ENCODE data around the gene SF3A2.

SF3A2 gene

DNA sequence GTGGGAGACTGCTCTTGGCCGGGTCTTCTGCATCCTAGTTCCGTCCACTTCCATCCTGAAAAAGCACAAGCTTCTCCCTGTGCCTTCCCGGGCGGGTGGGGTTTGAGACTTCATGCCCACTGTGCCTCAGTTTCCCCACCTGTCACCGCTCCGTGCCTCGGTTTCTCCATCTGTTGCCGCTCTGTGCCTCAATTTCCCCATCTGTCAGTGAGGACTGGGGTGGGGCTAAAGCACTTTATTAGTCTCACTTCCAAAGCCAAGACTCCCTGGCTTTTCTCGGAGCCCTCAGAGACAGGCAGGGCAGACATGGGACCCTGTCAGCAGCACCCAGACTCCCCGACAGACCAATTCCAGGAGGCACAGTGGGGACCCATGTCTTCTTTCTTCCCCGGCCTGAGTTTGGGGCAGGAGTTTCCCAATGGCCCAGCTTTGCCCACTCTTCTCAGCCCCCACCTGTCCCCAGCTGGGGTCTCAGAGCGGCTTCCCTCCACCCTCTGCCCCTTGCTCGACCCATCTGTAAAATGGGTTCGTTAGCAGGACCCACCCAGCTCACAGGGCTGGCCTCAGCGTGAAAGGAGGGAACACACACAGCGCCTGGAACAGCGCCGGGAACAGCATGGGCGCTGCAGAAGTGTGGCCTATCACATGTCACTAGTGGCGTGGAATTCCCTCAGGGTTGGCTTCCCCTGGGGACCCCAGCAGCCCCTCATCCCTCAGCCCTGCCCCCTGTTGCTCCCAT, 49.9 kb downstream of the SF3A2 start:
- POLR2A ChIA-PET, result no interaction called here

GRCh38 chr19:2287585-2288337, 51.1 kb downstream of the SF3A2 start:
- no peaks in the 10 kb centered on the region for H3K36me3 ChIP-seq (ENCODE audit: control insufficient read depth in 2 of 2, insufficient read depth in 1 of 2, low read length in 2 of 2)
- POLR2A ChIA-PET, result interaction anchor here (1.5 to 1.7 kb wide), 2 partner anchors 9 to 188 kb away, joined by 3 to 4 read pairs; partner anchors contain the start of gene GADD45B
- TF ChIP-seq PRDM1 (tag by site-specific recombination; IDR thresholded peaks at IDR 0.05) (0 out of 2 replicates have a peak, but pooled peaks have one; percentile 6), ZNF571 (tag by site-specific recombination; IDR thresholded peaks at IDR 0.05) (no peak), KLF9 (tag by site-specific recombination; IDR thresholded peaks at IDR 0.05; ENCODE audit: low read depth) (no peak), ZNF335 (tag by site-specific recombination; conservative IDR thresholded peaks at IDR 0.05) (0 out of 2 replicates have a peak, but pooled peaks have one; percentile 8), ZSCAN18 (tag by site-specific recombination; IDR thresholded peaks at IDR 0.05) (no peak), ZBTB17 (tag by site-specific recombination; IDR thresholded peaks at IDR 0.05) (peak; percentile 49; the same call in 1 of the 2 replicates), ZNF114 (tag by site-specific recombination; IDR thresholded peaks at IDR 0.05) (no peak), ZNF10 (tag by site-specific recombination; IDR thresholded peaks at IDR 0.05) (no peak), TRIM28 (IDR thresholded peaks at IDR 0.05; ENCODE audit: borderline replicate concordance, low read length) (no peak)
- no peak overlapping the region for H3K27ac ChIP-seq (ENCODE audit: extremely low read depth, low read depth, low read length)
- no peak overlapping the region for H3K4me3 ChIP-seq (ENCODE audit: low read depth, low read length)
- H3K4me1 ChIP-seq (ENCODE audit: control insufficient read depth, insufficient read depth, low read length), result no peaks in the 10 kb centered on the region
- CTCF ChIA-PET, result interaction anchor here (0.6 to 1.0 kb wide), 4 partner anchors 11 to 227 kb away, joined by 3 to 4 read pairs (median 4); no protein-coding TSS in a partner anchor
- no peaks in the 10 kb centered on the region for H3K9me3 ChIP-seq (ENCODE audit: control insufficient read depth, insufficient read depth, low read depth, low read length)

More for the DNA sequence above, 49.9 kb downstream of the SF3A2 start:
- Histone ChIP-seq H3K27ac (ENCODE audit: extremely low read depth, low read depth, low read length) (no peak overlapping the region), H3K4me1 (ENCODE audit: control insufficient read depth, insufficient read depth, low read length) (no peaks in the 10 kb centered on the region), H3K9me3 (ENCODE audit: control insufficient read depth, insufficient read depth, low read depth, low read length) (no peaks in the 10 kb centered on the region), H3K4me3 (ENCODE audit: low read depth, low read length) (no peak overlapping the region), H3K36me3 (ENCODE audit: control insufficient read depth in 2 of 2, insufficient read depth in 1 of 2, low read length in 2 of 2) (no peaks in the 10 kb centered on the region)
- TF ChIP-seq ZBTB8A (tag by site-specific recombination; IDR thresholded peaks at IDR 0.05), result no peak
- TF ChIP-seq ZNF768 (tag by site-specific recombination; IDR thresholded peaks at IDR 0.05), result 0 out of 2 replicates have a peak, but pooled peaks have one; percentile 31
- CTCF ChIA-PET, result no interaction called here

- Histone ChIP-seq H3K36me3 (ENCODE audit: control insufficient read depth in 2 of 2, insufficient read depth in 1 of 2, low read length in 2 of 2) (no peaks in the 10 kb centered on the region), H3K27ac (ENCODE audit: extremely low read depth, low read depth, low read length) (no peak overlapping the region), H3K4me3 (ENCODE audit: low read depth, low read length) (no peak overlapping the region), H3K4me1 (ENCODE audit: control insufficient read depth, insufficient read depth, low read length) (no peaks in the 10 kb centered on the region), H3K9me3 (ENCODE audit: control insufficient read depth, insufficient read depth, low read depth, low read length) (no peaks in the 10 kb centered on the region)
- ChIA-PET CTCF (interaction anchor here (0.7 to 1.0 kb wide), 3 partner anchors 13 to 349 kb away, joined by 3 read pairs; no protein-coding TSS in a partner anchor), POLR2A (interaction anchor here (1.0 to 1.7 kb wide), 3 partner anchors 9 to 187 kb away, joined by 3 to 5 read pairs (median 4); partner anchors contain the start of genes GADD45B, LSM7 and SPPL2B)
- TF ChIP-seq YY2 (tag by site-specific recombination; IDR thresholded peaks at IDR 0.05) (no peak), ZNF341 (tag by site-specific recombination; IDR thresholded peaks at IDR 0.05; ENCODE audit: low read depth) (no peak), ZNF677 (tag by site-specific recombination; IDR thresholded peaks at IDR 0.05) (no peak), ZNF112 (tag by site-specific recombination; IDR thresholded peaks at IDR 0.05) (no peak), ZNF555 (tag by site-specific recombination; conservative IDR thresholded peaks at IDR 0.05) (no peak), ZNF404 (tag by site-specific recombination; IDR thresholded peaks at IDR 0.05) (no peak), KLF8 (tag by site-specific recombination; IDR thresholded peaks at IDR 0.05) (no peak), ZNF391 (tag by site-specific recombination; IDR thresholded peaks at IDR 0.05; ENCODE audit: borderline replicate concordance, low read depth) (no peak), ZNF157 (tag by site-specific recombination; IDR thresholded peaks at IDR 0.05) (no peak), OVOL3 (tag by site-specific recombination; IDR thresholded peaks at IDR 0.05) (no peak), ZNF558 (tag by site-specific recombination; IDR thresholded peaks at IDR 0.05) (no peak), ZNF513 (tag by site-specific recombination; IDR thresholded peaks at IDR 0.05) (no peak), ZNF121 (tag by site-specific recombination; IDR thresholded peaks at IDR 0.05) (no peak), SCRT2 (tag by site-specific recombination; IDR thresholded peaks at IDR 0.05) (no peak), ZNF76 (tag by site-specific recombination; IDR thresholded peaks at IDR 0.05; ENCODE audit: borderline replicate concordance, low read depth) (no peak), ZNF701 (tag by site-specific recombination; IDR thresholded peaks at IDR 0.05) (no peak)
These were observed 51.8 kb downstream of the SF3A2 start for GRCh38 chr19:2288338-2288817.
